Endometrium (tissue), 2 donors: ENCODE data around the gene TMEM253.

Source experiments
- FAIRE-seq: peaks from 2 replicates; lab custom pipeline; 2012; peaks lifted over from hg19 to GRCh38; lab: Jason Lieb, UNC
- donor health status: control.
- donor health status: control.

TMEM253 gene

GRCh38 chr14:21071225-21072030, 29.4 kb upstream of the TMEM253 start:
- FAIRE-seq, result no peak

GRCh38 chr14:21072031-21072473, 28.8 kb upstream of the TMEM253 start:
- FAIRE-seq, result no peak

- no peak for FAIRE-seq
These were observed 28.0 kb upstream of the TMEM253 start for GRCh38 chr14:21072781-21073339.

- FAIRE-seq, result no peak
These were observed 26.9 kb upstream of the TMEM253 start for GRCh38 chr14:21073921-21074320.

- FAIRE-seq, result no peak
These were observed 26.2 kb upstream of the TMEM253 start for GRCh38 chr14:21074398-21075272.

GRCh38 chr14:21075719-21076437, 25.0 kb upstream of the TMEM253 start:
- FAIRE-seq, result no peak

- FAIRE-seq, result no peak
These were observed 23.2 kb upstream of the TMEM253 start for GRCh38 chr14:21077672-21078071.

- no peak for FAIRE-seq
These were observed 22.6 kb upstream of the TMEM253 start for GRCh38 chr14:21078287-21078686.

GRCh38 chr14:21078726-21079125, 22.1 kb upstream of the TMEM253 start:
- no peak for FAIRE-seq

GRCh38 chr14:21081521-21082142, 19.2 kb upstream of the TMEM253 start:
- FAIRE-seq, result no peak

GRCh38 chr14:21083565-21084325, 17.1 kb upstream of the TMEM253 start:
- no peak for FAIRE-seq

- FAIRE-seq, result no peak
These were observed 16.5 kb upstream of the TMEM253 start for GRCh38 chr14:21084396-21084795.

GRCh38 chr14:21084998-21085853, 15.6 kb upstream of the TMEM253 start:
- FAIRE-seq, result no peak

- no peak for FAIRE-seq
These were observed 14.0 kb upstream of the TMEM253 start for GRCh38 chr14:21086908-21087293.

- no peak for FAIRE-seq
These were observed 13.4 kb upstream of the TMEM253 start for GRCh38 chr14:21087294-21088091.

- FAIRE-seq, result no peak
These were observed 12.2 kb upstream of the TMEM253 start for GRCh38 chr14:21088687-21089086.

GRCh38 chr14:21089271-21089670, 11.6 kb upstream of the TMEM253 start:
- FAIRE-seq, result no peak

GRCh38 chr14:21089877-21090193, 11.0 kb upstream of the TMEM253 start:
- no peak for FAIRE-seq

- no peak for FAIRE-seq
These were observed 10.5 kb upstream of the TMEM253 start for GRCh38 chr14:21090194-21090939.
